Small intestine (tissue), 7 donors: ENCODE results near the gene S100P. TPM values are rescaled to one million over a fixed set of nuclear protein-coding genes. Genes with fewer than 3 reads are reported as not detected.
A peak's percentile ranks its signal among the peaks of the same experiment; 100 is the strongest.

Source experiments
- DNase-seq, 2 donors: peaks; one replicate each; pipeline versions ENCODE4 v3.0.0 to v3.0.0-alpha.2; 2013
- FAIRE-seq: peaks from 2 replicates; lab custom pipeline; 2012; peaks lifted over from hg19 to GRCh38; lab: Jason Lieb, UNC
- H3K27ac ChIP-seq, 3 donors: one replicate each; pipeline ENCODE4 v1.5.1; 2013; ENCODE audit warnings: low read length in 2 of 3, mild to moderate bottlenecking in 2 of 3, control low read depth in 1 of 3, inconsistent platforms in 1 of 3, low read depth in 1 of 3, moderate library complexity in 1 of 3
- H3K27me3 ChIP-seq, 3 donors: one replicate each; pipeline ENCODE4 v1.6.1; 2013; ENCODE audit warnings: low read length in 3 of 3, inconsistent platforms in 1 of 3; ENCODE audit not compliant: control insufficient read depth in 3 of 3, insufficient read depth in 3 of 3
- H3K36me3 ChIP-seq, 3 donors: one replicate each; pipeline ENCODE4 v1.6.1; 2013; ENCODE audit warnings: low read length in 3 of 3, inconsistent platforms in 1 of 3, low read depth in 1 of 3, mild to moderate bottlenecking in 1 of 3, moderate library complexity in 1 of 3; ENCODE audit not compliant: control insufficient read depth in 3 of 3, insufficient read depth in 2 of 3
- H3K4me1 ChIP-seq, 3 donors: one replicate each; pipeline ENCODE4 v1.6.1; 2013; ENCODE audit warnings: low read length in 2 of 3, inconsistent platforms in 1 of 3, low read depth in 1 of 3, mild to moderate bottlenecking in 1 of 3, moderate library complexity in 1 of 3; ENCODE audit not compliant: control insufficient read depth in 3 of 3, insufficient read depth in 2 of 3
- H3K4me3 ChIP-seq, 3 donors: one replicate each; pipeline ENCODE4 v1.5.1; 2013; ENCODE audit warnings: low read length in 3 of 3, control low read depth in 1 of 3, inconsistent platforms in 1 of 3, low read depth in 1 of 3, mild to moderate bottlenecking in 1 of 3, moderate library complexity in 1 of 3
- H3K9me3 ChIP-seq, 2 donors: one replicate each; pipeline ENCODE4 v1.6.1; 2013; ENCODE audit warnings: low read depth in 1 of 2, low read length in 1 of 2; ENCODE audit not compliant: control insufficient read depth in 2 of 2, insufficient read depth in 1 of 2
- WGBS, 3 donors: extraction: QIAGEN DNeasy Blood & Tissue Kit; methylation state at CpG; one replicate each; pipeline ENCODE4 v1.1.7; 2013; 5-methylcytosine and 5-hydroxymethylcytosine counted together
- polyA plus RNA-seq, 4 donors: library from polyadenylated mRNA; stranded (reverse) in 3 of 4; unstranded in 1 of 4; fragments of 200-250 nt in 3 of 4; fragments of 120-200 nt in 1 of 4; gene quantifications; one replicate each; pipeline versions ENCODE4 v1.2.1 to v1.2.3, GENCODE V29; 2013
- donor health status: healthy with polysubstance abuse.
- donor health status: control.
- donor health status: control.
- donor health status: Bipolar disorder and iron deficiency.
- donor health status: healthy.

The S100P gene
- polyA plus RNA-seq, 4 donors: 13.3 to 63.5 (median 41.0) TPM

GRCh38 chr4:6709230-6710114 is 15.8 kb downstream of the S100P start, which contains the start of gene MRFAP1L1:
Gene MRFAP1L1 (minus strand): TSS chr4:6709865. CDS start chr4:6709629, 236 bp downstream.
- DNase-seq: peak; percentile 97 to 98
- Histone ChIP-seq H3K36me3 (peaks cover 3 to 8% (median 6%) of the 10 kb centered on the region in 3 donors), H3K4me3 (peak within 1 kb of the TSS; percentile 61 to 92 (median 87)), H3K4me1 (peaks cover 10 to 16% (median 14%) of the 10 kb centered on the region in 3 donors), H3K27me3 (no peaks in the 10 kb centered on the region), H3K9me3 (no peaks in the 10 kb centered on the region), H3K27ac (peak within 1 kb of the TSS; percentile 77 to 93 (median 82))
- 0% methylated on average over 72 of the region's 72 CpGs for WGBS, 3 donors
- FAIRE-seq: no peak

DNA sequence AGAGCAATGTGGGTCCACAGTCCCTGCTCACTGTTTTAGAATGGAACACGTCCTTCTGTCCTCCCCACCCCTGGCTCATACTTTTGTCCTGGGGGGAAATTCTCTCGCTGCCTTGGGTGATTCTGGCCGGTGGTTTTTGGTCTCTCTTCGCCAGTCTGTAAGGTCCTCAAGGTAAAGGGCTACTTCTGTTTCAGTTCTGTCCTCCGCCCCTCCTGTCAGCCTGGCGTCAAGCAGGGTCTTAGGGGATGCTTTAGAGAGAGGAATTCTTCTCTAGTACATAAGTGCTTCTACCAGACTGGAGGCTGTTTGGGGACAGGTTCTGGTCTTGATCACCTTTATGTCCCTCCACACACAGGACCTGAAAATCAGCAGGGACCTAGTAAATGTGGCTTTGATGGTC is 16.6 kb downstream of the S100P start:
- no peak for FAIRE-seq
- H3K4me1 ChIP-seq: peaks cover 10 to 16% (median 14%) of the 10 kb centered on the region in 3 donors
- H3K36me3 ChIP-seq: peaks cover 3 to 8% (median 6%) of the 10 kb centered on the region in 3 donors
- 6 to 16% (median 11%) methylated on average over 6 of the region's 6 CpGs for WGBS, 3 donors
- H3K27me3 ChIP-seq: no peaks in the 10 kb centered on the region
- DNase-seq: peak in 1 of 2 donors; percentile 17
- no peaks in the 10 kb centered on the region for H3K9me3 ChIP-seq
- H3K4me3 ChIP-seq: peak overlapping the region in 2 of 3 donors; percentile 87 to 92
- peak overlapping the region; percentile 13 to 93 (median 70) for H3K27ac ChIP-seq

GRCh38 chr4:6710996-6711395 is 17.3 kb downstream of the S100P start:
- no peak overlapping the region for H3K27ac ChIP-seq
- H3K4me3 ChIP-seq: no peak overlapping the region
- DNase-seq: no peak
- no peak for FAIRE-seq
- peaks cover 10 to 16% (median 13%) of the 10 kb centered on the region in 3 donors for H3K4me1 ChIP-seq
- WGBS, 3 donors: 68 to 83% (median 78%) methylated on average over 2 of the region's 2 CpGs
- no peaks in the 10 kb centered on the region for H3K27me3 ChIP-seq
- peaks cover 3 to 8% (median 6%) of the 10 kb centered on the region in 3 donors for H3K36me3 ChIP-seq
- no peaks in the 10 kb centered on the region for H3K9me3 ChIP-seq

DNA sequence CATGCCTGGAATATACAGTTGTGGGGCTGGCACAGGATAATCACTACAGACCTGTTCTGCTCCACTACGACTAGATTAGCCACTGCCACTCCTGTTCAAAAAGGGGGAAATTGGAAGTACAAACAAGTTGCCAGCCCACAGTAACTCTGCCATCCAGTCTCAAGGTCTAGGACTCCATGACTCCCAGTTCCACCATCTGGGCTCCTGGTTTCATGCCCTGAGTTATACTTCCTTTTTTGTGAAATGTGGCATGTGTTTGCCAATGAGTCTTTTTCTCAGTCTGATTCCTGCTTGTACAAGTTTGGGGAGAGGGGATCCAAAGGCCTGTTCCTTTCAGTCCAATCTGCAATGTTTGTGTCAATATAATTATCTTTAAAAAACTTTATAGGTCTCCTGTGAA is 21.3 kb downstream of the S100P start:
- DNase-seq (no peak), FAIRE-seq (no peak)
- Histone ChIP-seq H3K27me3 (no peaks in the 10 kb centered on the region), H3K4me3 (no peak overlapping the region), H3K27ac (no peak overlapping the region), H3K36me3 (peaks cover 0 to 6% (median 0%) of the 10 kb centered on the region in 3 donors), H3K9me3 (no peaks in the 10 kb centered on the region), H3K4me1 (peaks cover 0 to 11% (median 2%) of the 10 kb centered on the region in 3 donors)
- 69 to 86% (median 82%) methylated on average over 1 of the region's 1 CpG for WGBS, 3 donors

- Histone ChIP-seq H3K36me3 (peaks cover 0 to 6% (median 0%) of the 10 kb centered on the region in 3 donors), H3K27ac (peak overlapping the region; percentile 9 to 94 (median 80)), H3K27me3 (no peaks in the 10 kb centered on the region), H3K9me3 (no peaks in the 10 kb centered on the region), H3K4me3 (peak overlapping the region in 2 of 3 donors; percentile 72 to 87), H3K4me1 (peaks cover 0 to 12% (median 2%) of the 10 kb centered on the region in 3 donors)
- DNase-seq (peak in 1 of 2 donors; percentile 19), FAIRE-seq (no peak)
- 3 to 10% (median 6%) methylated on average over 9 of the region's 9 CpGs for WGBS, 3 donors
These were observed 22.0 kb downstream of the S100P start for GRCh38 chr4:6715704-6716017.

- Histone ChIP-seq H3K27me3 (no peaks in the 10 kb centered on the region), H3K36me3 (peaks cover 0 to 6% (median 0%) of the 10 kb centered on the region in 3 donors), H3K27ac (peak within 1 kb of the TSS; percentile 80 to 94 (median 83)), H3K4me1 (peaks cover 0 to 12% (median 2%) of the 10 kb centered on the region in 3 donors), H3K9me3 (no peaks in the 10 kb centered on the region), H3K4me3 (peak within 1 kb of the TSS; percentile 72 to 87 (median 81))
- FAIRE-seq: no peak
- 0% methylated on average over 87 to 109 of the region's 109 CpGs for WGBS, 3 donors
- peak; percentile 91 to 96 for DNase-seq
These were observed 22.6 kb downstream of the S100P start, which contains the start of gene BLOC1S4 for GRCh38 chr4:6716018-6716911. Gene BLOC1S4 (plus strand): TSS chr4:6716174. CDS start chr4:6716210, 36 bp downstream.

- H3K4me3 ChIP-seq: peak overlapping the region; percentile 72 to 87 (median 81)
- H3K27me3 ChIP-seq: no peaks in the 10 kb centered on the region
- H3K9me3 ChIP-seq: no peaks in the 10 kb centered on the region
- no peak for FAIRE-seq
- 10 to 24% (median 21%) methylated on average over 7 of the region's 7 CpGs for WGBS, 3 donors
- peak overlapping the region in 2 of 3 donors; percentile 80 to 94 for H3K27ac ChIP-seq
- DNase-seq: no peak
- H3K4me1 ChIP-seq: peaks cover 0 to 12% (median 2%) of the 10 kb centered on the region in 3 donors
- H3K36me3 ChIP-seq: peaks cover 0 to 6% (median 0%) of the 10 kb centered on the region in 3 donors
These were observed 23.4 kb downstream of the S100P start for GRCh38 chr4:6716958-6717655.
